ENCODE measurements around the gene ARPC1A. TPM values are rescaled to one million over a fixed set of nuclear protein-coding genes. Genes with fewer than 3 reads are reported as not detected.
"Not testable (repeated sequence)": the region's sequence is repeated elsewhere in the genome, so short reads cannot be mapped to it uniquely, and the experiment has no call there.

Gene ARPC1A
- total RNA-seq: 10 to 100 TPM; 53.2 to 56.3 TPM

GRCh38 chr7:99325592-99326407, at the start of gene ARPC1A:
ARPC1A (plus strand) TSS chr7:99325898; CDS start chr7:99333354, 7,456 bp downstream.
- Mint-ChIP-seq H3K4me1 (peaks cover 35% of the 10 kb centered on the region), H3K4me3 (peak within 1 kb of the TSS; percentile 82), H3K27ac (peak within 1 kb of the TSS; percentile 72), H3K9me3 (ENCODE audit: low read depth) (no peaks in the 10 kb centered on the region), H3K36me3 (peaks cover 7% of the 10 kb centered on the region), H3K27me3 (no peaks in the 10 kb centered on the region)
- CTCF ChIA-PET: interaction anchor here (1.0 to 5.7 kb wide), 6 partner anchors 12 to 286 kb away, joined by 3 to 29 read pairs (median 4); no protein-coding TSS in a partner anchor
- ATAC-seq (peak; percentile 95), DNase-seq (peak; percentile 93)

GRCh38 chr7:99278180-99278579, 47.5 kb upstream of the ARPC1A start:
- Mint-ChIP-seq H3K9me3 (ENCODE audit: low read depth) (no peaks in the 10 kb centered on the region), H3K4me3 (no peak overlapping the region), H3K27me3 (no peaks in the 10 kb centered on the region), H3K27ac (no peak overlapping the region), H3K4me1 (peaks cover 15% of the 10 kb centered on the region), H3K36me3 (no peaks in the 10 kb centered on the region)
- CTCF ChIA-PET: no interaction called here
- DNase-seq (no peak), ATAC-seq (no peak)

- CTCF ChIA-PET: not testable (repeated sequence)
Measured at GRCh38 chr7:99284165-99284564, 41.5 kb upstream of the ARPC1A start.

GRCh38 chr7:99287779-99288534, 37.7 kb upstream of the ARPC1A start:
- H3K4me3 Mint-ChIP-seq: no peak overlapping the region
- no peaks in the 10 kb centered on the region for H3K36me3 Mint-ChIP-seq
- ATAC-seq (no peak), DNase-seq (no peak)
- no peaks in the 10 kb centered on the region for H3K4me1 Mint-ChIP-seq
- no peaks in the 10 kb centered on the region for H3K9me3 Mint-ChIP-seq (ENCODE audit: low read depth)
- no peak overlapping the region for H3K27ac Mint-ChIP-seq
- H3K27me3 Mint-ChIP-seq: no peaks in the 10 kb centered on the region
- CTCF ChIA-PET: interaction anchor here (0.6 to 0.7 kb wide), 2 partner anchors 11 to 22 kb away, joined by 3 to 4 read pairs; no protein-coding TSS in a partner anchor

More at GRCh38 chr7:99284165-99284564, 41.5 kb upstream of the ARPC1A start:
- not testable (repeated sequence) for H3K9me3 Mint-ChIP-seq (ENCODE audit: low read depth); H3K4me3 Mint-ChIP-seq; H3K36me3 Mint-ChIP-seq; DNase-seq; H3K27ac Mint-ChIP-seq; H3K27me3 Mint-ChIP-seq; H3K4me1 Mint-ChIP-seq; ATAC-seq

- Mint-ChIP-seq H3K9me3 (ENCODE audit: low read depth) (no peaks in the 10 kb centered on the region), H3K27me3 (no peaks in the 10 kb centered on the region), H3K4me3 (no peak overlapping the region), H3K27ac (no peak overlapping the region), H3K36me3 (no peaks in the 10 kb centered on the region), H3K4me1 (no peaks in the 10 kb centered on the region)
- DNase-seq: no peak
- no peak for ATAC-seq
- CTCF ChIA-PET: no interaction called here
Measured at GRCh38 chr7:99289185-99289584, 36.5 kb upstream of the ARPC1A start.

- H3K36me3 Mint-ChIP-seq; H3K4me1 Mint-ChIP-seq; H3K27ac Mint-ChIP-seq; H3K4me3 Mint-ChIP-seq; ATAC-seq; H3K27me3 Mint-ChIP-seq; DNase-seq; H3K9me3 Mint-ChIP-seq (ENCODE audit: low read depth): not testable (repeated sequence)
- CTCF ChIA-PET: interaction anchor here (1.2 kb wide), 1 partner anchor 23 kb away, joined by 4 read pairs; no protein-coding TSS in a partner anchor
Measured at GRCh38 chr7:99290148-99290547, 35.5 kb upstream of the ARPC1A start.

GRCh38 chr7:99290980-99291607, 34.6 kb upstream of the ARPC1A start:
- Mint-ChIP-seq H3K27me3 (no peaks in the 10 kb centered on the region), H3K4me3 (no peak overlapping the region), H3K27ac (no peak overlapping the region), H3K36me3 (no peaks in the 10 kb centered on the region), H3K4me1 (no peaks in the 10 kb centered on the region), H3K9me3 (ENCODE audit: low read depth) (no peaks in the 10 kb centered on the region)
- DNase-seq (no peak), ATAC-seq (no peak)
- CTCF ChIA-PET: interaction anchor here (1.2 kb wide), 1 partner anchor 22 kb away, joined by 4 read pairs; no protein-coding TSS in a partner anchor

GRCh38 chr7:99292127-99292526, 33.6 kb upstream of the ARPC1A start:
- ATAC-seq: no peak
- Mint-ChIP-seq H3K36me3 (no peaks in the 10 kb centered on the region), H3K4me3 (no peak overlapping the region), H3K27ac (no peak overlapping the region), H3K4me1 (no peaks in the 10 kb centered on the region), H3K27me3 (no peaks in the 10 kb centered on the region), H3K9me3 (ENCODE audit: low read depth) (no peaks in the 10 kb centered on the region)
- no peak for DNase-seq
- CTCF ChIA-PET: no interaction called here

- Mint-ChIP-seq H3K27ac (no peak overlapping the region), H3K4me3 (no peak overlapping the region), H3K36me3 (no peaks in the 10 kb centered on the region), H3K27me3 (no peaks in the 10 kb centered on the region), H3K4me1 (no peaks in the 10 kb centered on the region), H3K9me3 (ENCODE audit: low read depth) (no peaks in the 10 kb centered on the region)
- CTCF ChIA-PET: no interaction called here
- DNase-seq (no peak), ATAC-seq (no peak)
Measured at GRCh38 chr7:99293167-99293566, 32.5 kb upstream of the ARPC1A start.

GRCh38 chr7:99293650-99294049, 32.0 kb upstream of the ARPC1A start:
- Mint-ChIP-seq H3K4me1 (no peaks in the 10 kb centered on the region), H3K4me3 (no peak overlapping the region), H3K9me3 (ENCODE audit: low read depth) (no peaks in the 10 kb centered on the region), H3K36me3 (no peaks in the 10 kb centered on the region), H3K27me3 (no peaks in the 10 kb centered on the region), H3K27ac (no peak overlapping the region)
- ATAC-seq: no peak
- DNase-seq: no peak
- CTCF ChIA-PET: no interaction called here

GRCh38 chr7:99296471-99296870, 29.2 kb upstream of the ARPC1A start:
- no peak for DNase-seq
- no peak for ATAC-seq
- no peaks in the 10 kb centered on the region for H3K9me3 Mint-ChIP-seq (ENCODE audit: low read depth)
- H3K36me3 Mint-ChIP-seq: no peaks in the 10 kb centered on the region
- CTCF ChIA-PET: no interaction called here
- H3K27ac Mint-ChIP-seq: no peak overlapping the region
- no peaks in the 10 kb centered on the region for H3K4me1 Mint-ChIP-seq
- H3K4me3 Mint-ChIP-seq: no peak overlapping the region
- H3K27me3 Mint-ChIP-seq: no peaks in the 10 kb centered on the region

- no peak overlapping the region for H3K27ac Mint-ChIP-seq
- H3K27me3 Mint-ChIP-seq: no peaks in the 10 kb centered on the region
- H3K4me1 Mint-ChIP-seq: no peaks in the 10 kb centered on the region
- DNase-seq (no peak), ATAC-seq (no peak)
- no peaks in the 10 kb centered on the region for H3K36me3 Mint-ChIP-seq
- no peak overlapping the region for H3K4me3 Mint-ChIP-seq
- CTCF ChIA-PET: interaction anchor here (0.6 to 1.6 kb wide), 2 partner anchors 8 to 11 kb away, joined by 3 read pairs; no protein-coding TSS in a partner anchor
- H3K9me3 Mint-ChIP-seq (ENCODE audit: low read depth): no peaks in the 10 kb centered on the region
Measured at GRCh38 chr7:99301496-99301895, 24.2 kb upstream of the ARPC1A start.

- ATAC-seq: no peak
- Mint-ChIP-seq H3K36me3 (no peaks in the 10 kb centered on the region), H3K4me3 (no peak overlapping the region), H3K27ac (no peak overlapping the region), H3K4me1 (no peaks in the 10 kb centered on the region), H3K27me3 (peaks cover 7% of the 10 kb centered on the region), H3K9me3 (ENCODE audit: low read depth) (no peaks in the 10 kb centered on the region)
- DNase-seq: no peak
- CTCF ChIA-PET: interaction anchor here (1.0 kb wide), 1 partner anchor 265 kb away, joined by 3 read pairs; no protein-coding TSS in a partner anchor
Measured at GRCh38 chr7:99305473-99306260, 20.0 kb upstream of the ARPC1A start.
